GM23248 (cell line): ENCODE measurements around the gene IFT52.

Experiments
- EZH2 ChIP-seq: fragments of 200-600 bp; sonication (generic); IDR thresholded peaks from 2 replicates; pipeline ENCODE4 v1.6.1; 2018; ENCODE audit warnings: antibody characterized with exemption, mild to moderate bottlenecking; ENCODE audit not compliant: insufficient read depth, poor library complexity, severe bottlenecking
- EZH2phosphoT487 ChIP-seq: fragments of 200-600 bp; sonication (generic); IDR thresholded peaks from 2 replicates; pipeline ENCODE4 v1.6.1; 2018; ENCODE audit warnings: antibody characterized with exemption, moderate library complexity, mild to moderate bottlenecking, low read depth; ENCODE audit not compliant: insufficient read depth

GRCh38 chr20:43690943-43691598, 100.3 kb downstream of the IFT52 start:
- no peak for TF ChIP-seq EZH2phosphoT487
- TF ChIP-seq EZH2 = no peak
